ENCODE data around the gene MBNL1. TPM values are rescaled to one million over a fixed set of nuclear protein-coding genes. Genes with fewer than 3 reads are reported as not detected.

MBNL1 gene
- total RNA-seq, 1 experiment from 2014 or later, result 139 TPM

- intact Hi-C loops (cut with micrococcal nuclease), result no loop called here
These were observed 9.3 kb upstream of the MBNL1 start for GRCh38 chr3:152259468-152259867.

GRCh38 chr3:152260026-152260425 lies 8.7 kb upstream of the MBNL1 start:
- no peak overlapping the region for H3K27ac Mint-ChIP-seq (ENCODE audit: low read depth, unreplicated experiment)
- no TSS peak for BruUV-seq (replicated peaks)
- no peaks in the 10 kb centered on the region for H3K27me3 Mint-ChIP-seq (ENCODE audit: insufficient read depth, unreplicated experiment)

More at GRCh38 chr3:152259468-152259867, 9.3 kb upstream of the MBNL1 start:
- no peak for DNase-seq (ENCODE audit: unreplicated experiment)
- peaks cover 7% of the 10 kb centered on the region for H3K4me1 Mint-ChIP-seq (ENCODE audit: insufficient read depth, unreplicated experiment)
- no peak overlapping the region for H3K27ac Mint-ChIP-seq (ENCODE audit: low read depth, unreplicated experiment)
- H3K36me3 Mint-ChIP-seq (ENCODE audit: insufficient read depth, unreplicated experiment), result no peaks in the 10 kb centered on the region
- no peak overlapping the region for H3K4me3 Mint-ChIP-seq (ENCODE audit: unreplicated experiment)
- no TSS peak for BruUV-seq (replicated peaks)
- CTCF ChIA-PET, result interaction anchor here (0.6 to 1.1 kb wide), 3 partner anchors 28 to 122 kb away, joined by 4 read pairs; no protein-coding TSS in a partner anchor
- no peak for TF ChIP-seq CTCF (IDR thresholded peaks at IDR 0.05; ENCODE audit: unreplicated experiment)
- H3K27me3 Mint-ChIP-seq (ENCODE audit: insufficient read depth, unreplicated experiment), result no peaks in the 10 kb centered on the region
- POLR2A ChIA-PET, result interaction anchor here (0.6 to 2.5 kb wide), 7 partner anchors 9 to 967 kb away, joined by 3 to 47 read pairs (median 4); partner anchors contain the start of gene MBNL1
- H3K9me3 Mint-ChIP-seq (ENCODE audit: unreplicated experiment), result no peaks in the 10 kb centered on the region

GRCh38 chr3:152260529-152260928 lies 8.2 kb upstream of the MBNL1 start:
- no peak for TF ChIP-seq CTCF (IDR thresholded peaks at IDR 0.05; ENCODE audit: unreplicated experiment)
- Mint-ChIP-seq H3K9me3 (ENCODE audit: unreplicated experiment) (no peaks in the 10 kb centered on the region), H3K4me3 (ENCODE audit: unreplicated experiment) (no peak overlapping the region), H3K4me1 (ENCODE audit: insufficient read depth, unreplicated experiment) (peaks cover 7% of the 10 kb centered on the region), H3K27ac (ENCODE audit: low read depth, unreplicated experiment) (no peak overlapping the region), H3K27me3 (ENCODE audit: insufficient read depth, unreplicated experiment) (no peaks in the 10 kb centered on the region), H3K36me3 (ENCODE audit: insufficient read depth, unreplicated experiment) (no peaks in the 10 kb centered on the region)
- ChIA-PET CTCF (interaction anchor here (1.2 to 1.6 kb wide), 2 partner anchors 185 to 188 kb away, joined by 4 to 5 read pairs; no protein-coding TSS in a partner anchor), POLR2A (interaction anchor here (1.4 kb wide), 1 partner anchor 39 kb away, joined by 3 read pairs; no protein-coding TSS in a partner anchor)
- BruUV-seq (replicated peaks), result no TSS peak
- intact Hi-C loops (cut with micrococcal nuclease), result no loop called here
- DNase-seq (ENCODE audit: unreplicated experiment), result no peak

More at GRCh38 chr3:152260026-152260425, 8.7 kb upstream of the MBNL1 start:
- POLR2A ChIA-PET, result interaction anchor here (1.4 to 2.5 kb wide), 4 partner anchors 8 to 39 kb away, joined by 3 to 47 read pairs (median 6); partner anchors contain the start of gene MBNL1
- Mint-ChIP-seq H3K9me3 (ENCODE audit: unreplicated experiment) (no peaks in the 10 kb centered on the region), H3K4me1 (ENCODE audit: insufficient read depth, unreplicated experiment) (peaks cover 7% of the 10 kb centered on the region), H3K36me3 (ENCODE audit: insufficient read depth, unreplicated experiment) (no peaks in the 10 kb centered on the region), H3K4me3 (ENCODE audit: unreplicated experiment) (no peak overlapping the region)
- no peak for DNase-seq (ENCODE audit: unreplicated experiment)
- intact Hi-C loops (cut with micrococcal nuclease), result no loop called here
- CTCF ChIA-PET, result no interaction called here
- TF ChIP-seq CTCF (IDR thresholded peaks at IDR 0.05; ENCODE audit: unreplicated experiment), result no peak

- H3K9me3 Mint-ChIP-seq (ENCODE audit: unreplicated experiment), result no peaks in the 10 kb centered on the region
These were observed 7.4 kb upstream of the MBNL1 start for GRCh38 chr3:152261329-152261728.

More at GRCh38 chr3:152261329-152261728, 7.4 kb upstream of the MBNL1 start:
- intact Hi-C loops (cut with micrococcal nuclease), result no loop called here
- no peak overlapping the region for H3K27ac Mint-ChIP-seq (ENCODE audit: low read depth, unreplicated experiment)
- ChIA-PET POLR2A (interaction anchor here (0.9 to 1.4 kb wide), 2 partner anchors 9 to 38 kb away, joined by 3 read pairs; no protein-coding TSS in a partner anchor), CTCF (interaction anchor here (0.6 to 1.6 kb wide), 3 partner anchors 104 to 189 kb away, joined by 3 to 5 read pairs (median 4); no protein-coding TSS in a partner anchor)
- peaks cover 11% of the 10 kb centered on the region for H3K4me1 Mint-ChIP-seq (ENCODE audit: insufficient read depth, unreplicated experiment)
- no peak for DNase-seq (ENCODE audit: unreplicated experiment)
- no TSS peak for BruUV-seq (replicated peaks)
- no peaks in the 10 kb centered on the region for H3K36me3 Mint-ChIP-seq (ENCODE audit: insufficient read depth, unreplicated experiment)
- no peak overlapping the region for H3K4me3 Mint-ChIP-seq (ENCODE audit: unreplicated experiment)
- TF ChIP-seq CTCF (IDR thresholded peaks at IDR 0.05; ENCODE audit: unreplicated experiment), result no peak
- no peaks in the 10 kb centered on the region for H3K27me3 Mint-ChIP-seq (ENCODE audit: insufficient read depth, unreplicated experiment)

All from MCF 10A (cell line).